ENCODE data around the gene RNF7.
"Not testable (repeated sequence)": the region's sequence is repeated elsewhere in the genome, so short reads cannot be mapped to it uniquely, and the experiment has no call there.

RNF7 gene

DNA sequence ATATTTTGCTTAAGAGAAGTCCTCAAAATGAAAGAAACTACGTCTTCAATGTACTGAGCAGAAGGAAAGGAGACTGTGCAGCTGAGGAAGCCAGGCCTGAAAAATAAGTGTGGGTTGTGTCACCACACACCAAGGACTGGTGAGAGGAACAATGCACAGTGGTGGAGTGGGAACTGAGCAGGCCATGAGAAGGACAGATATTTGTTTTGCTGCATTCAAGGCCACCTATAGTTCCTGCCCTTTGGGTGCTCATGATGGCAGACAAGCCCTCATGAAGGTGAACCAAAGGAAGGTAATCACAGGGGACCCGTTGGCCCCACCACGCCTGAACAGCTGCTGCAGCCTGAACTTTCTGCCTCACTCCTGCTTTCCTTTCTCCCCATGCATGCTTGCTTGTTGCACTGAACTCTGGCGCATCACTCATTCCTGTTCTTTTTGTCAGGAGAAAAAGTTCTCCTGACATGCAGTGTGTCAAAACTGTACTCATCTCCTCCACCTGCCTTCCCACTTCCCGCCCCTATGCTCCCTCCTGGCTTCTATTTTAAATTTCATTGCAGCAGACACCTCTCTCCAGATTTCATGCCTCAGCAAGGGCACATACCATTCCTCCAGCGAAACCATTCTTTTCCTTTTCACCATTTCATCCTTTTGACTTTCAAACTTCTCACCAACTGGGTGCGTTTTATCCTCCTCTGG is 2.2 kb upstream of the RNF7 start:
- no peak for DNase-seq (ENCODE audit: low read depth)

DNA sequence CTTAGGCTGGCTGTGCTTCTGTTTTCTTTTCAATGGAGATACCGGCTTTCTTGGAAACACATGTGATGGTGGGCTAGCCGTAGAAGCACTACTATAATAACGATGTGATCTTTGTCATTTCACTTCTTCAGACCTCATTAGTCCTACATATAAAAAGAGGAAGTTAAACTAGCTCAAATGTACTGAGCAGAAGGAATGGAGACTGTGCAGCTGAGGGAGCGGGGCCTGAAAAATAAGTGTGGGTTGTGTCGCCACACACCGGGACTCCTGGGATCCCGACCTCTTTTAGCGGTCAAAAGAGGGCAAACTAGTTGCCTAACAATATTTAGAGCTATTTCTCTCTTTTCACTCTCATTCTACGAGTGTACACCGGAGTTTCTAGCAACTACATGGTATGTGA is 1.0 kb upstream of the RNF7 start:
- no peak for DNase-seq (ENCODE audit: low read depth)

DNA sequence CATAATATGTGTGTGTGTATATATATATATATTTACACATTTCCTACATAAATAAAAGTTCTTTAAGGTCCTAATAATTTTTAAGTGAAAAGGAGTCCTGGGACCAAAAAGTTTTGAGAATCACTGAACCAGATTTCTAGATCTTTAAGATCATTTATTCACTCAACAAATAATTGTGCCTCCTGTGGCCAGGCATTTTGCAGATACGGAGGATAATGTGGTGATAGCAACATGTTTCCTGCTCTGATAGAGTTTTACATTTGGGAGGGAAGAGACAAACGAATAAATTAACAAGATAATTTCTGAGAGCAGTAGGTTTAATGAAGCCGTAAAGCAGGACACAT is 448 bp upstream of the RNF7 start:
- DNase-seq (ENCODE audit: low read depth) = no peak

DNA sequence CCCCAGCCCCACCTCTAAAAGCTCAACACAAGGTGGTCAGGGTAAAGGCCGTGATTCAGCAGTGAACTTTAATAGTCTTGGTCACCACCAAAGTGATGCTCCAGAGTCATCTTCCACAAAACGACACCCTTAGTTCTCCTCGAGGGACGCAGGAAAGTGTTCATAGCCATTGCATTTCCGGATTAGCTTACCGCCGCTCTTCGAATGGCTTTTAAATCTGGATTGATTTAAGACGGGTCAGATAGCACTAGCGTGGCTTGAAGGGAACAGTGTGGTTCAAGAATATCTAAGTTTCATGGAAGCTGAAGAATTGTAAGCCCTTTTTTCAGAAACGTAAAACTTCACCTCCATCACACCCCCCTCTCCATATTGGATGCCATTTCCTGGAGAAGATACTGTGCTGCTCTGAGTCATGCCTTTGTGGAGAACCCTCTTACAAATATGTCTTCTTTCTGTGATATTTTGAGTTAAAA is 829 bp downstream of the RNF7 start:
- DNase-seq (ENCODE audit: low read depth) = no peak

DNA sequence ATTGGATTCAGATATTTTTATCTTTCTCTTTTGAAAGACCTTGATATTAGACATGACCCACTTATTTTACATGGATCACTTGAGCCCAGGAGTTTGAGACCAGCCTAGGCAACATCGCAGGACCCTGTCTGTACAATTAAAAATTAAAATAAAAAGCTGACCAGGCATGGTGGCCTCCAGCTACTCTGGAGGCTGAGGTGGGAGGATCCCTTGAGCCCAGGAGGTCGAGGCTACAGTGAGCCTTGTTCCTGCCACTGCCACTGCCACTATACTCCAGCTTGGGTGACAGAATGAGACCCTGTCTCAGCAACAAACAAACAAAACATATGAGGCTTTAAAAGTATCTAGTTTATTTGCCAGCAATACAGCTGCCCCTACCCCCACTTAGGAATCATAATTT is 1.6 kb downstream of the RNF7 start:
- DNase-seq (ENCODE audit: low read depth) = no peak

DNA sequence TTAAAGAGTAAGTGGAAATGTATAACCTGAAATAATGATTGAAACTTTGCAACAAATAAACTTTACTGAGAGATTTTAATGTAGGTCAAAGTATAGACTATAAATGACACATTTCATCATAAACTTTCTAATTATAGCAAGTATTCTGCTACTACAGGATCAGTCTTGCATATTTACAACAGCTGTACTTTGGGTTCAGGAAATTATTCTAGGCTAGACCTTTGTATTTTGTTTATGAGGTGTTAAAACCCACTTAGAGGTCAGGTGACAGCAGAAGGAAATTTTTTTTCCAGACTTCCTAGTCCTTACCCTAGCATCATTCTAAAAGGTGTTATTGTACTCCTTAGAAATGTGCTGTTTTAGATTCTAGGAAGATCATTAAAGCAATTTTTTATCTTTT is 2.3 kb downstream of the RNF7 start:
- DNase-seq (ENCODE audit: low read depth) = no peak

DNA sequence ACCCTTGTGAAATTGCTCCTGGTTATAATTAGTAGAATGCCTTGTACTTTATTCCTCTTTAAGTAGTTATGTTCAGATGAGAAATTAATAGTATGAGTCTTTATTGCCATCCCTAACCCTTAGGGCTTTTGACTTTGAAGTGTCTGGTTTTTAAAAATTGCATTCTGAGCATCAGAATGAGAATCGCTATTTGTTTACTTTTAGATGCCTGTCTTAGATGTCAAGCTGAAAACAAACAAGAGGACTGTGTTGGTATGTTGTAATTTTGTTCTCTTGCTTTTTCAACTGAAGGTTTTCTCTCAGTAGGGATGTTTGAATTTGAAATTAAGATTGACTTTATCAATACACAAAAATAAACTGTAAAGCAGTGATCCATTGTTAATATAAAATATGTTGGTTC is 5.2 kb downstream of the RNF7 start:
- no peak for DNase-seq (ENCODE audit: low read depth)

DNA sequence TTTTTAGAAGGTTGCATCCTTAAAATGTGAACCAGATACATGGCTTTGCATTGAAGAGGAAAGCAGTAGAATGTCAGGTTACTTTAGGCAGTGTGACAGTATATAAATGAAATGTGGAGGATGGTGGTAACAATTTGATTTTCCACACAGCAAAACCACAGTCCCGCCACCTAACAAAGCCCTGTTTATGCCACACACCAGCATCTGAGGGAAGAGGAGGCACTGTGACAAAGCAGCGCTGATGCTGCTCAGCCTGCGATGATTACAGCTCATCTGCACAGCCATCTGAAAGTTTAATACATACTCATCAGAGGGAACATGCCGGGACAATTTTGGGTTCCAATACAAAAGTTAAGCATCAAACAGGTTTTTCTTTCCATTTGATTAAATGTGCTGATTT is 8.9 kb downstream of the RNF7 start:
- DNase-seq (ENCODE audit: low read depth) = no peak

DNA sequence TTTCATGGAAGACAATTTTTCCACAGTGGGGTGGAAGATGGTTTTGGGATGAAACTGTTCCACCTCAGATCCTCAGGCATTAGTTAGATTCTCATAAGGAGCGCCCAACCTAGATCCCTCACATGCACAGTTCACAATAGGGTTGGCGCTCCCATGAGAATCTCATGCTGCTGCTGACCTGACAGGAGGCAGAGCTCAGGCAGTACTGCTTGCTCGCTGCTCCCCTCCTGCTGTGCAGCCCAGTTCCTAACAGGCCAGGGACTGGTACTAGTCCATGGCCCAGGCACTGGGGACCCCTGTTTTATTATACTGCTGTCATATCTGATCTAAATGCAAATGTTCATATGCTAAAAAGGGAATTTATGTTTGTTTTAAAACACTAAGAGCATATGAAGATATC is 15.3 kb downstream of the RNF7 start:
- DNase-seq (ENCODE audit: low read depth) = no peak

DNA sequence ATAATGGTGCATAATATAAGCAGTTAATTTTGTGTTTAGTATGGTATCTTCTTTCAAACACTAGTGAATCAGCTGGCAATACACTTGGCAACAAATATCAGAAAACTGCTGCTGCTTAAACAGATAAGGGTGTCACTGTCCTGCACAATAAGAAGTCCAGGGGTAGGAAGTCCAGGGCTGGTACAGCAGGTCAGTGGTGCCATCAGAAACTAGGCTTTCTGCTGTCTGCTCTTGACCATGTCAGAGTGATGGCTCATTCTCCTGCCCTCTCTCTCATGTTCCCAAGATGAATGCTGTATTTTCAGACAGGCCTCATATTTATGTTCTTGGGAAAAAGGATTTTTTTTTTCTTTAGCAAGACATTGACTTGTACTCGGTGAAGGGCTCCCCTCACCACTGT is 15.9 kb downstream of the RNF7 start:
- DNase-seq (ENCODE audit: low read depth) = no peak

DNA sequence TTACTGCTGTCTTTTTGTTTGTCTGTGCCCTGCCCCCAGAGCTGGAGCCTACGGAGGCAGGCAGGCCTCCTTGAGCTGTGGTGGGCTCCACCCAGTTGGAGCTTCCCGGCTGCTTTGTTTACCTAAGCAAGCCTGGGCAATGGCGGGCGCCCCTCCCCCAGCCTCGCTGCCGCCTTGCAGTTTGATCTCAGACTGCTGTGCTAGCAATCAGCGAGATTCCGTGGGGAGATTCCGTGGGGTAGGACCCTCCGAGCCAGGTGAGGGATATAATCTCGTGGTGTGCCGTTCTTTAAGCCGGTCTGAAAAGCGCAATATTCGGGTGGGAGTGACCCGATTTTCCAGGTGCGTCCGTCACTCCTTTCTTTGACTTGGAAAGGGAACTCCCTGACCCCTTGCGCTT is 24.5 kb downstream of the RNF7 start:
- not testable (repeated sequence) for DNase-seq (ENCODE audit: low read depth)

DNA sequence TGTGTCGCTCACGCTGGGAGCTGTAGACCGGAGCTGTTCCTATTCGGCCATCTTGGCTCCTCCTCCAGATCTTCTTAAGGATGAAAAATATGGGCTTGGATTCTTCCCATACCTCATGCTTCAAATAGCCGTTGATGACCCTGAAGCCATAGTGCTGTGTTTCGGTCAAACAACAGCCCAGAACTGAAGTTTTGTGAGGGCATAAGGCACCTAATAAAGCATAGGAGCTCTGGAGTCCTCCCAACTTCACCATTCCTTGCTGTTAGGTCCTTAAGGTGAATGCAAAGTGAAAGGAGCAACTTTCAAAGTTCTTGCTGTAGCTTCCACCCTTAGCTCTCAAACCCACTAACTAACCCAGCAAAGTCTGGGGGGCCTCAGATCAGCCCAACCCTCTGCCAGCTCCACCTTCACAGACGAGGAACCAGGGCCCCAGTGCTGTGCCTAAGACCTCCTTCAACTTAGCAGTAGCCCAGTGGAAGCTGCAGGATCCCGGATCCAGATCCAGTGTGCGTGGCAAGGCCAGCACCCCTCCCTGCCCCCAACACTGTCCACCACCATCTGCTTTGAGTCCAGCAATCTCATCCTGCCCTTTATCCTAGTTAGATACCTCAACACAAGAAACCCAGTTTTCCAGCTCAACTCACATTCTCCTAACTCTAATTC is 25.1 kb downstream of the RNF7 start, which contains the start of gene GRK7:
Gene GRK7 (plus strand): TSS at position 321 of the 663 bp plus-strand sequence. CDS start 14,877 bp downstream, outside the sequence.
- DNase-seq (ENCODE audit: low read depth) = no peak

DNA sequence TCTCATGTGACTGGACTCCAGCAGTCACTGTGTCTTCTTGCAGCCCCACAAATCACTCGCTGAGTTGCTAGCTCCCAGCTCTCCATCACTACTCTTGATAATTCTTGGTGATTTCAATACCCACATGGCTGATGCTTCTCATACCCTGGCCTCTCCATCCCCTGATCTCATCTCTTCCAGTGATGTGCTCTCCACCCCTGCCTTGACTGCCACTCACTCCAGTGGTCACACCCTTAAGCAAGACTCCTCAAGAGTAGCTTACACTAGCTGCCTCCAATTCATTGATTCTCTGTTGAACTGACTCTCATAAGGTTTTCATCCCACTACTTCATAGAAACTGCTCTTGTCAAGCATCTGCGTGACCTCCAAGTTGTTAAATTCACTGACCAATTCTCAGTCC is 25.9 kb downstream of the RNF7 start:
- no peak for DNase-seq (ENCODE audit: low read depth)

DNA sequence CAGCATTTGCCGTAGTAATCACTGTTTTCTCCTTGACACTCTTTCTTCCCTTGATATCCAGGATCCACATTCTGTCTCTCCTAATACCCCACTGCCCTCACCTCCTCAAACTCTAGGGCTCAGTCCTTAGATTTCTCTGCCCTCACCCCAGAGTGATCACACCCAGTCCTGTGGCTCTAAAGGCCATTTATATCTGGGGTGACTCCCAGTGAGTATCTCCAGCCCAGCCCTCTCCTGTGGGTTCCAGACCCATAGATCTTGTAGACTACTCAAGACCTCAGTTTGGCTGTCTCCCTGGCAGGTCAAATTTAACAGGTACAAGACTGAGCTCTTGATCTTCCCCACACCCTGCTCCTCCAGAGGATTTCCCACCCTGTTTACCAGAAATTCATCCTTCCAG is 26.4 kb downstream of the RNF7 start:
- no peak for DNase-seq (ENCODE audit: low read depth)

DNA sequence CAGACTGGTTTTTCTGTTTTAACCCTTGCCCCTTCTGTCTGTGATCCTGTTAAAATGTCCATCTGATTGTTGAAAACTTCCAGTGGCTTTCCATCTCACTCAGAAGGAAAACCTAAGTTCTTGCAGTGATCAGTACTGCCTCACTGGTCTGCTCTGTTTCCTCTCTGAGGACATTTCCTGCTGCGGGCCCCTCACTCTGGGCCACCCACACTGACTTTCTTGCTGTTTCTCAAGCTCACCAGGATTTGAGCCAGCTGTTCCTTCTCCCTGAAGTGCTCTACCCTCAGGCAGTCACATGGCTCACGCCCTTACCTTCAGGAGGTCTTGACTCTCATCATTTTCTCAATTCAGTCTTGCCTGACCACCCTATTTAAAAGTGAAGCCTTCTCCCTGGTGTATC is 26.9 kb downstream of the RNF7 start:
- no peak for DNase-seq (ENCODE audit: low read depth)

DNA sequence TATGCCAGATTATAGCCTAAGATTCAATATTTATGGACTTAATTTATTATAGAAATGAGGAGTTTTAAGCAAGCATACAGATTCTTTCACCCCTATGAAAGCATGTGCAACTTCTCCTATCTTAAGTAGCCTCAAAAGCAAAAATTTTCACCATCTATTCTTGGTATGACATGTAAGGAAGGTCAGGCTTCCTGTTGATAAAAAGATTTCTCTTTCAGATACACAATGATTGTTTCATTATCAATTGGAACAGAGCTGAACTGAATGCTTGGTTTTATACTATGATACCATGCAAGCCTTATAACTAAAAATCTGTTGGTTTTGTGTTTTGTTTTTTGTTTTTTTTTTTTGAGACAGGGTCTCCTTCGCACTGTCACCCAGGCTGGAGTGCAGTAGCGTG is 29.0 kb downstream of the RNF7 start:
- no peak for DNase-seq (ENCODE audit: low read depth)

DNA sequence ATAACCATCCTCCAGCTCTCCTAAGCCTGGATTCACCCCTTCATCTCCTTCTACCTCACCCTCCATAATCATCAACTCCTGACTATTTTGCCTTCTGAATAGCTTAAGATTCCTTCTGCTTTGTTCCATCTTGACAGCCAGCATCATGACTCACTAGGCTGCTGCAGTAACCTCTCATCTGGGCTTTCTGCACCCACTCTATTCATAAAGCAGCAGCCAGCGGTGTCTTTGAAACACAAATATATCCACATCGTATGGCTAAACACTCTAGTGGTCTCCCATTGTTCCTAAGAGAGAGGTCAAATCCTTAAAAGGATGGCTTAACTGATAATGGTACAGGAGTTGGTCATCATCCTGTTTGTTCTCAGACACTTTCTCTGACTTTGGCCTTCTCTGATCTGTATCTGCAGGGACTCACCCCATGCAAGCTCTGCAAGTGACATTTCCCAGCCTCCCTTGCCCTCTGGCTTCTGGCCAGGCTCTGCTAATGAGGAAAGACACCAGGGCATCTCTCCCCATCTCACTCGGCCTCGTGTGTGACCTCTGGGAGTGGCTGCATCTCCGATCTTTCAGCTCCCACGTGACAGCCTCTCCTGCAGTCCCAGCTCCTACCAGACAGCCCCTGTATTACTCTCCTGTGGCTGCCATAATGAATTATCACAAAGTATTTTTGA is 31.3 kb downstream of the RNF7 start:
- DNase-seq (ENCODE audit: low read depth) = no peak

DNA sequence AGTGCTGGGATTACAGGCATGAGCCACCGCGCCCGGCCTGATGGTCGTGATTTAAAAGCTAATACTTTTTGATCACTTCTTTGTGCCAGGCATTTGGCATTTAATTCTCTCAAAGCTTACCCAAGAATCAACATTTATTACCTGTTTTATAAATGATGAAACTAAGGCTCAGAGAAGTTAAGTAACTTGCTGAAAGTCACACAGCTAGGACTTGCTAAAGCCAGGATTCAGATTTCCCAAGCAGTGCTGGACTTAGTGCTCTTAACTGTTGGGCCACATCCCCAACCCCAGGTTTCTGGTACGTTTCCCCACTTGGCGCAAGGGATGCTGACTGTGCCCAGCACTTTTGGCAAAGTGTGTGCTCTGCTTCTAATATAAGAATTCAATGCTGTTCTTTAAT is 35.6 kb downstream of the RNF7 start:
- DNase-seq (ENCODE audit: low read depth) = no peak

DNA sequence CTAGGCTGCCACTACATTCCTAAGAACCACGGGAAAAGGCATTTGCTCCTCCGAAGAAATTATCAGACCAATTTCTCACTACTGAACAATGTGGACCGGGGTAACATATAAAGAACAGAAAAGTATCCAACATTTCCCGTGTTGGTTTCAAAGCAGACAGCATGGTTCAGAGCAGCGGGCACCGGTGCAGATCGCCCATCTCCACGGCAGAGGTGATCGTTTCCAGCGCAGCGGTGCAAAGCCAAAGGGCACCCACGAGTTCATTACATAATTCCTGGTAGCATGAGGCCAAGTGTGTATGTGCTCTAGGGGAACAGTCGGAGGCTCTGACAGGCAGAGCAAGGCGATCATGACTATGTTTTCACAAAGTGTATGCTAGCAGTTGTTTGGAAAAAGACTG is 38.3 kb downstream of the RNF7 start:
- DNase-seq (ENCODE audit: low read depth) = no peak

DNA sequence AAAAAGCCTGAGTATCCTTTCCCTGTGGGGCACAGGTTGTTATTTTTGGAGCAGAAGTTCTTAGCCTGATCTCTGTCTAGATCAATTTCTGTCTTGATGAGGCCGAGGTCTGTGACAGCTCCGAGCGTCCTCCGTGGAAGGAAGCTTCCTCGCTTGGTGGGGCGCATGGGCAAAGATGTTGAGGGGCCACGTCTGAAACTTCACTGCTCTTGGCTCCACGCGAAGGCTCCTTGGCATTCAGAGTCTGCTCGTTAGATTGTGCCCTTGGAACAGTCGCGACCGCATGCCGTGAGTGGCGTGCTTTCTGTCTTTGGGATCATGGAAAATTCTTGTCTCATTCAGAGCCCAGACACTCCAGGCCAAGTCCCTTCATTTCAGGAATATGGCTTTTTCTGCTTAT is 38.8 kb downstream of the RNF7 start:
- DNase-seq (ENCODE audit: low read depth) = no peak

DNA sequence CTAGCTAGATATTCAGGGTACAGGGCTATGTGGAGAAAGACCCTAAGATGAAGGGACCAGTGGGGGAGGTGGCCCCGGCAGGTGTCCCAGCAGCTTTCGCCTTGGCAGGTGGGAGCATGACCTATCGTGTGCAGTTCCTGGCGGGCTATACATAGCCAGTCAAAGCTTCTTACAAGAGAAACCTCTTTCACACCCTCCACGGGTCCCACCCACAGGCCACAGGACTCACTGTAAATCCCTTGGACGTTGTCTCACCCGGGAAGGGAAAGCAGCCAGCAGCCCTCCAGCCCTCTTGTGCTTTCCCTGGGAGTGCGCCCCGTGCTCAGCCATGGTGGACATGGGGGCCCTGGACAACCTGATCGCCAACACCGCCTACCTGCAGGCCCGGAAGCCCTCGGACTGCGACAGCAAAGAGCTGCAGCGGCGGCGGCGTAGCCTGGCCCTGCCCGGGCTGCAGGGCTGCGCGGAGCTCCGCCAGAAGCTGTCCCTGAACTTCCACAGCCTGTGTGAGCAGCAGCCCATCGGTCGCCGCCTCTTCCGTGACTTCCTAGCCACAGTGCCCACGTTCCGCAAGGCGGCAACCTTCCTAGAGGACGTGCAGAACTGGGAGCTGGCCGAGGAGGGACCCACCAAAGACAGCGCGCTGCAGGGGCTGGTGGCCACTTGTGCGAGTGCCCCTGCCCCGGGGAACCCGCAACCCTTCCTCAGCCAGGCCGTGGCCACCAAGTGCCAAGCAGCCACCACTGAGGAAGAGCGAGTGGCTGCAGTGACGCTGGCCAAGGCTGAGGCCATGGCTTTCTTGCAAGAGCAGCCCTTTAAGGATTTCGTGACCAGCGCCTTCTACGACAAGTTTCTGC is 40.1 kb downstream of the RNF7 start:
- no peak for DNase-seq (ENCODE audit: low read depth)

DNA sequence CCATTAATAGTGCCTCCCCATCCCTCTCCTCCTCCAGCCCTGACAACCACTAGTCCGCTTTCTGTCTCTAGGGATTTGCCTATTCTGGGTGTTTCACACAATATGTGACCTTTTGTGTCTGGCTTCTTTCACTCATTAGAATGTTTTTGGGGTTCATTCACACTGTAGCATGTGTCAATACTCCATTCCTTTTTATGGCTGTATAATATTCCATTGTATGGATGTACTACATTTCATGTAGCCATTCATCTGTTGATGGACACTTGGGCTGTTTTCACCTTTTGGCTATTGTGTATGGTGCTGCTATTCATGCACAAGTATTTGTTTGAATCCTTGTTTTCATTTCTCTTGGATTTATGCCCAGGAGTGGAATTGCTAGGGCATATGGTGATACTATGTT is 41.6 kb downstream of the RNF7 start:
- no peak for DNase-seq (ENCODE audit: low read depth)

Data from activated T-helper 1 cell treated with Interleukin-2 at 50 U/mL for 16 hours (primary cell).